Gastrocnemius medialis (tissue), 4 donors: Measurements from ENCODE around the gene GPR84.

Experiments used
- POLR2A ChIP-seq, 2 donors: fragments of 450-650 bp; IDR thresholded peaks; one replicate each; pipeline ENCODE4 v1.6.1; 2017; ENCODE audit warnings: antibody characterized with exemption in 2 of 2, mild to moderate bottlenecking in 2 of 2, moderate library complexity in 2 of 2
- TF ChIP-seq, protein P1 (sequence below), 5 experiments: fragments of 450-650 bp in 3 of 5; fragments of 200-600 bp in 2 of 5; sonication (generic) in 2 of 5; IDR thresholded peaks in 4 of 5; conservative IDR thresholded peaks in 1 of 5; 1 replicate in 4 of 5; 2 replicates in 1 of 5; pipeline ENCODE4 v1.5.1; 2016 to 2019; ENCODE audit warnings: antibody characterized with exemption in 5 of 5, mild to moderate bottlenecking in 3 of 5, moderate library complexity in 3 of 5

DNA sequence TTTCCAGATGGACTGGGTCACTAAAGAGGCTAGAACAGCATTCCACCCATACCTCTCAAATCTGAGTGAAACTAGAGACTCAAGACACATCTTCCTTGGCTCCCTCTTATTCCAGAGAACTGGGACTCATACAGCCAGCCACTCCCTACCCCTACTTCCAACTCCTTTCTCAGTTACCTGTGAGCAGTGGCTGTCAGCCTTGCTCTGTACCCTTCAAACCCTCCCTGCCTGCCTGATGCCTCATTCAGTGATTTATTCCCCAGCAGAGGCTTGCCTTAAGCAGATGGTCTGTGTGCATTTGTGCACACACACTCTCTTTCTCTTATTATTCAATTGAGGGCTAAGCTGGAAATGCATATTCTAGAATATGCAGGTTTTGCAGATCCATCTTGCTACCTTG, 14.6 kb downstream of the GPR84 start:
- TF ChIP-seq, protein P1, sequence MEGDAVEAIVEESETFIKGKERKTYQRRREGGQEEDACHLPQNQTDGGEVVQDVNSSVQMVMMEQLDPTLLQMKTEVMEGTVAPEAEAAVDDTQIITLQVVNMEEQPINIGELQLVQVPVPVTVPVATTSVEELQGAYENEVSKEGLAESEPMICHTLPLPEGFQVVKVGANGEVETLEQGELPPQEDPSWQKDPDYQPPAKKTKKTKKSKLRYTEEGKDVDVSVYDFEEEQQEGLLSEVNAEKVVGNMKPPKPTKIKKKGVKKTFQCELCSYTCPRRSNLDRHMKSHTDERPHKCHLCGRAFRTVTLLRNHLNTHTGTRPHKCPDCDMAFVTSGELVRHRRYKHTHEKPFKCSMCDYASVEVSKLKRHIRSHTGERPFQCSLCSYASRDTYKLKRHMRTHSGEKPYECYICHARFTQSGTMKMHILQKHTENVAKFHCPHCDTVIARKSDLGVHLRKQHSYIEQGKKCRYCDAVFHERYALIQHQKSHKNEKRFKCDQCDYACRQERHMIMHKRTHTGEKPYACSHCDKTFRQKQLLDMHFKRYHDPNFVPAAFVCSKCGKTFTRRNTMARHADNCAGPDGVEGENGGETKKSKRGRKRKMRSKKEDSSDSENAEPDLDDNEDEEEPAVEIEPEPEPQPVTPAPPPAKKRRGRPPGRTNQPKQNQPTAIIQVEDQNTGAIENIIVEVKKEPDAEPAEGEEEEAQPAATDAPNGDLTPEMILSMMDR (IDR thresholded peaks at IDR 0.05 in 4 of 5, conservative IDR thresholded peaks at IDR 0.05 in 1 of 5): no peak
- no peak for TF ChIP-seq POLR2A (IDR thresholded peaks at IDR 0.05)
